NK-92 treated with Interleukin-12 subunit alpha and Interleukin-12 subunit beta, amount 100 ng/mL, for 24 hours (cell line): ENCODE measurements around the gene SMC5.
"Not testable (repeated sequence)": the region's sequence is repeated elsewhere in the genome, so short reads cannot be mapped to it uniquely, and the experiment has no call there.

Experiments
- DNase-seq: peaks from one replicate; lab custom pipeline; 2025; lab: John Stamatoyannopoulos, UW

The SMC5 gene

DNA sequence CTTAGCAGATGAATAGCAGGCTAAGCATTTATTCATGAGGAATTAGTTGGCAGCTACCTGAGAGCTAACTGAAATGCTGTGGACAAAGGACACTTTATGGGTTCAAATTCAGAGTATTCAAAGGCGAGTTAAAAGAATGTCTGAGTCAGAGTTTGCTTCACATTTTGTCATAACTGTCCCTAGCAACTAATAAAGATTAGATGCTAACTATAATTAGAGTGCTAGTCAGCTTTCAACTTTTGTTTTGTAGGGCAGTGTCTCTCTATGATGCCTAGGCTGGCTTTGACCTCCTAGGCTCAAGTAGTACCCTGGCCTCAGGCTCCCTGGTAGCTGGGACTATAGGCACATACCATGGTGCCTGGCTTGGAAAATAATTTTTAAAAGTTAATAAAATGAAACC lies 4.6 kb downstream of the SMC5 start:
- DNase-seq: no peak

DNA sequence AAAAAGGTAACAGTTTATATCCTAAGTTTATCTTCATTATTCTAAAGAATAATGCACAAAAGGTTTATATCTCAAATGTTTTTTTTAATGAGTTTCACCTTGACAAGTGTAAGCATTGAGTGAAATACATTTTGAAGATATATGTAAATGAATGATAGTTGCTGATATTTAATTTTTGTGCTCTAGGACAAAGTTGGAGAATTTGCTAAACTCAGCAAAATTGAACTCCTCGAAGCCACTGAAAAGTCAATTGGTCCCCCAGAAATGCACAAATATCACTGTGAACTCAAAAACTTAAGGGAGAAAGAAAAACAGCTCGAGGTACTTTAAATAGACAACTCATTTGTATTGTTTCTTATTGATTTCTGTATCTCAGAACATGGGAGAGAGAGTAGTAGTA lies 19.5 kb downstream of the SMC5 start:
- DNase-seq: no peak

- no peak for DNase-seq
Observed at GRCh38 chr9:70283848-70284247, 25.1 kb downstream of the SMC5 start.

DNA sequence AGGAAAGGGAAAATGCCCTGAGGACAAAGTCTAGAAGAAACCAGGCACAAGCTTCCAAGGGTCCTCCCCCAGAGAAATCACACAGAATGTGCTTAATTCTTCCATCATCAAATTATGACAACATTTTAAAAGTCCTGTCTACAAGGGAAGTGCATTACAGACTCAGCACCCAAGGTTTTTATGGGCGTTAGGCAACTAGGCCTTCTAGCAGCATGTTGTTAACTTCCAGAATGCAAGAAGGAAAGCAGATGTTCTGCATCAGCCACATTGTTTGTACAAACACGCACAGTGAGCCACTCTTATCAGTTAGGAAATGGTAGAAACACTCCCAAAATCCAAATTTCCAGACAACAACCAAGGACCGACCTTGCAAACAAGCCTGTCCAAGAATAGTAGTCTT lies 26.5 kb downstream of the SMC5 start:
- no peak for DNase-seq

DNA sequence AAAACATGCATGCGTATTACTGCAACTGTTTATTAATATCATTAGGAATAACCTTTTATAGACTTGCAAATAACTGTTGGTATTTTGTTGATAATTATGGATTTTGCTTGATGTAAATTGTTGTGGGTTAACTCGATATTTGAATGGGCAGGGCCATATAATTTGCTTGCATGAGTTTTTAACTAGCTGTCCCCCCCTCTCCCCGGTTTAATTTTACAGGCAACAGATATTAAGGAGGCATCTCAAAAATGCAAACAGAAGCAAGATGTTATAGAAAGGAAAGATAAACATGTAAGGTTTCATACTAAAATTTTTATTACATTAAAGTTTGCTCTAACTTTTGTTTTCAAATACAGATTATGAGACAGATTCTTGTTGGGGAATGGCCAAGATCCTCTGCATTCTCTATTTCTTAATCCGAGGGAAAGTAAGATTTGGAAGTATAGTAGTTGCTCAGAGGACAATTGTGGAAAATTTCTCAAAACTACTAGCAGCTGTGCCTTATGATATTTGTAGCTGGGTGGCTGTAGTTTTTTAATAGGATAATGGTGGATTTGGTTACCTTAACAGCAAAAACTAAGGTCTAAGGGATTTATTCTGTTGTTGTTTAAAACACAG lies 27.3 kb downstream of the SMC5 start:
- no peak for DNase-seq

DNA sequence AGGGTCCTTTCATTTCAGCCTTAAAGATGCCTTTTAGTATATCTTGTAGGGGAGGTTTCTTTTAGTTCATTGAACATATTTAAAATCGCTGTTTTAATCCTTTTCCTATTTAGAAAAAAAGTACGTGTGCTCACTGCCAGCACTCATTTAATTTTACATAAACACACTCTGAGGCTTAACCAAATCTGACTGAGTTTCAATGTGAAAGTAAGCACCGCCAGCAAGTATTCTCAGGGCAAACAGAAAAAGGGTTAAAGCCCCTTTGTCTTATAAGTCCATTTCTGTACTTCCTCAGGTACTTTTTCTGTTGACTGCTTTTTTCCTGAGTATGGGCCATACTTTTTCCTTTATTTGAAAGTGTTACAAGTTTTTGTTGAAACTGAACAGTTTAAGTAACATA lies 31.8 kb downstream of the SMC5 start:
- DNase-seq: no peak

DNA sequence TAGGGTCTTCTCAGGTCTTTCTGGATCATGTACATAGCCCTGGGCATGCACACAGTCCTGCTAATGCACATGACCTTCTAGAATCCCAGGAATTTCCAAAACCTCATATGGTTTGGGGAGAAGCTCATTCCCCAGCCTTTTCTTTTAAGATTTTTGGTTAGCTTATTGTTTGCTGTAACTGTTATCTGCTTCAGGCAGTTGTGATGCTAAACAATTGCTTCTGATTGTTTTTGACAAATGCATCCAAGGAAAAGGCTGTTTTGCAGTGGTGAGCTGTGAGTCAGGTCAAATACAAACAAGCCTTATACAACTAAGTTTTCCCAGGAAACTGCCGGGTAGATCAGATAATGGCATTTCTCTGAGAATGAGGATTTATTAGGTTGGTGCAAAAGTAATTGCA lies 32.7 kb downstream of the SMC5 start:
- no peak for DNase-seq

GRCh38 chr9:70292253-70292652 lies 33.5 kb downstream of the SMC5 start:
- no peak for DNase-seq

DNA sequence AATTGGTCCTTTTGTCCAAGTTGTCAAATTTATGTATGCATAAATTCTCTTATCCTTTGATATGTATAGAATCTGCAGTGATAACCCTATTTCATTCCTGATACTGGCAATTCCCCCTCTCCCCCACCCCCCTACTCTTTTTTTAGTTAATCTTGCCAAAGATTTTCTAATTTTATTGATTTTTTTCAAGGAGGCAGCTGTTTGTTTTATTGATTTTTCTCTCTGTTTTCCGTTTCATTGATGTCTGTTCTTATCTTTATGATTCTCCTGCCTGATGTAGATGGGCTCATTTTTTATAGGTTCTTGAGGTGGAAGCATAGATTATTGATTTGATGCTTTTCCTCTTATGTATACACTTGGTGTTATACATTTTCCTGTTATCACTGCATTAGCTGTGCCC lies 34.4 kb downstream of the SMC5 start:
- no peak for DNase-seq

DNA sequence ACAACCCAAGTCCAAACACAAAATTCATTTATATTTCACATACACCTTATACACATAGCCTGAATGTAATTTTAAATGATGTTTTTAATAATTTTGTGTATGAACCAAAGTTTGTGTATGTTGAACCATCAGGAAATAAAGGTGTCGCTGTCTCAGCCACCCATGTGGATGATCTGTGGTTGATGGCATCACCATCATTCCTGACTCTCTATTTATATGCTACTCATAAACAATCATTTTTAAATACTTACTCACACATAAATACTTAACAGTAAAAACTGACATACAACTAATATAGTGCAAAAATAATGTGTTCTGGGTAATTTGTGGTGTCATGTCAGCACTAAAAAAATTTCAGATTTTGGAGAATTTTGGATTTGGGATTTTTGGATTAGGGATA lies 38.4 kb downstream of the SMC5 start:
- no peak for DNase-seq

- DNase-seq: no peak
Observed at GRCh38 chr9:70298245-70298771, 39.5 kb downstream of the SMC5 start.

GRCh38 chr9:70303268-70303667 lies 44.5 kb downstream of the SMC5 start:
- DNase-seq: no peak

- no peak for DNase-seq
Observed at GRCh38 chr9:70304810-70305209, 46.0 kb downstream of the SMC5 start.

GRCh38 chr9:70315389-70315788 lies 56.6 kb downstream of the SMC5 start:
- no peak for DNase-seq

DNA sequence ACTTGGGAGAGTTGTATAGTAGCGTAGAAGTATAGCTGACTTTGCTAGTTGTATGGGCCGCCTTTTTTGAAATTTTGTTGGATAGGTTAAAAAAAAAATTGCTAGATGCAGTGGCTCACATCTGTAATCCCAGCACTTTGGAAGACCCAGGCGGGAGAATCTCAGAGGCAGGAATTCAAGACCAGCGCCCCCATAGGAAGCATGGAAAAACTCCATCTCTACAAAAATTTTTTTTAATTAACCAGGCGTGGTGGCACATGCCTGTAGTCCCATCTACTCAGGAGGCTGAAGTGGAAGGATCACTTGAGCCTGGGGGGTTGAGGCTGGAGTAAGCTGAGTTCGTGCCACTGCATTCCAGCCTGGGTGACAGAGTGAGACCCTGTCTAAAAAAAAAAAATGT lies 59.2 kb downstream of the SMC5 start:
- no peak for DNase-seq

- no peak for DNase-seq
Observed at GRCh38 chr9:70322096-70322495, 63.3 kb downstream of the SMC5 start.

DNA sequence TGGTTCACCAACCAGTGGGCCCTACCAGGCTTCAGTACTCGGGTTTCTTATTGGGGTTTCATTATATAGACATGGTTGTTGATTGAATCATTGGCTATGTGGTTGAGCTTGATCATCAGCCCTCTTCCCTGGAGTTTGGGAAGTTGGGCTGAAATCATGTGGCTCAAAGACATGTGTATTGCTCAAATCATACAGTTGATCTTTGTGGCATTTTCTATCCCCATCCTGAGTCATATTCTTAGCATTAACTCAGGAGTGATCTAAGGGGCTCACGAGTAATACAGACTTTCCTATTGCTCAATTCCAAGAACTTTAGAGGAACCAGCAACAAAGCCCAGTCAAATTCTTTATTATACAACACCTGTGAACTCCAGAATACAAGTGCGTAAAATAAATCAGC lies 66.2 kb downstream of the SMC5 start:
- DNase-seq: no peak

DNA sequence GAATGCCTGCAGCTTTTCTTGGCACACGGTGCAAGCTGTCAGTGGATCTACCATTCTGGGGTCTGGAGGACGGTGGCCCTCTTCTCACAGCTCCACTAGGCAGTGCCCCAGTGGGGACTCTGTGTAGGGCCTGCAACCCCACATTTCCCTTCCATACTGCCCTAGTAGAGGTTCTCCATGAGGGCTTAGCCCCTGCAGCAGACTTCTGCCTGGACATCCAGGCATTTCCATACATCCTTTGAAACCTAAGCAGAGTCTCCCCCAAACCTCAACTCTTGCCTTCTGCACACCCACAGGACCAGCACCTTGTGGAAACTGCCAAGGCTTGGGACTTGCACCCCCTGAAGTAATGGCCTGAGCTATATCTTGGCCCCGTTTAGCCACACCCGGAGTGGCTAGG lies 69.8 kb downstream of the SMC5 start:
- DNase-seq: not testable (repeated sequence)

DNA sequence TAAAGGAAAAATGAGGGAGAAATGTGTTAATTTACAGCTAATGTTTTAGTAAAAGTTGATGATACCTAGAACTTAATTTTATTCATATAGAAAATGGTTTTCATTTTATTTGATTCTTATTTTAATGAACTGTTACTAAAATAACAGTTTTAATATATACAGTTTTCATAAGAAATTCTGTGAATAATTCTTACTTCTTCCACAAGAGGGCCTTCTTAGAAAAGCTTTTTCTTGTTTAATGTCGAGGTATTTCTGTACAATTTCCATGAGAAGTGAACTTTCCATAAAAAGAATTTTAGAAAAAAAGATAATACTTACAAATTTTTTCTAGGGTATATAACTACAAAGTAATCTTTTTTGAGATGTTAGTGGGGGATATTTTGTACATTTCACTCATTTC lies 81.8 kb downstream of the SMC5 start:
- DNase-seq: no peak

- DNase-seq: no peak
Observed at GRCh38 chr9:70347046-70347445, 88.3 kb downstream of the SMC5 start.

DNA sequence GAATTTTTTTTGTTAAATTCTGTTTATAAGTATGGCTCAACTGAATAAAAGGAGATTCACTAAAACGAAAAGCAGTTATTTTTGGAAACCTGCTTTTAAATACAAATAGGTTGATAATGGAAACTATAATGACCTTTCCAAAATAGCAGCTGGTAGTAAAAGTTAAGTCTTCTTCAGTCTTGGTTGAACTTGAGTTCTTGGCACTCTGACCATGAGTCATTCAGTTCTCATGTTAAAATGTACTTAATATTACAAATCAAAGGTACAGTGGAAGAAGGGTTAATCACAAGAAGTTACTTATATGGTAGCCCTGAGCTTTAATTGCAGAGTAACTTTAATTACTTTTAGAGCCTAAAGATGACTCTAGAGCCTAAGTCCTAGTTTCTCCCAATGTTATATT lies 93.6 kb downstream of the SMC5 start:
- no peak for DNase-seq

- no peak for DNase-seq
Observed at GRCh38 chr9:70352802-70353201, 94.0 kb downstream of the SMC5 start.

- DNase-seq: no peak
Observed at GRCh38 chr9:70355801-70356200, 97.0 kb downstream of the SMC5 start.

GRCh38 chr9:70362952-70363351 lies 104.2 kb downstream of the SMC5 start:
- DNase-seq: no peak

- no peak for DNase-seq
Observed at GRCh38 chr9:70363760-70364159, 105.0 kb downstream of the SMC5 start.
